ENCODE data around the gene NRGN. TPM values are rescaled to one million over a fixed set of nuclear protein-coding genes. Genes with fewer than 3 reads are reported as not detected.

Gene NRGN
- polyA plus RNA-seq, 1 donor (not counting 4 experiments of a cell fraction or from before 2014, with no cell fraction given) = 0.97 TPM

DNA sequence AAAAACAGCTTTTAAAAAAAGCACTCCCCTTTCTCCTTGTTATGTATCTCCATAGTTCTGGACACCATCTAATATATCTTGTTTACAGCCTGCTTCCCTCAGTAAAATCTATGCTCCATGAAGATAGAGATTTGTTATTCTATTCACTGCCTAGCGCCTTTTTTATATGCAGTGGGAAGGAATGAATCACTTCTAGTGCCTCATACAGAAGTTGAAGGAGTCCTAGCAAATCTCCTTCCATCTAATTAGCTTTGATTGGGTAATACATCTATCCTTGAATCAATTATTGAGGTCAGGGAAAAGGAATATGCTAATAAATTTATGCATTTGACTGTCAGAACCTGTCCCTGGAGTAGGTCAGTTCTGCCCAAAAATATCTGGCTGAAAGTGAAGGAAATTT is 40.2 kb upstream of the NRGN start:
- DNase-seq (ENCODE audit: low read depth, low spot score) (no peak), FAIRE-seq (no peak)
- no peaks in the 10 kb centered on the region for H3K27me3 ChIP-seq (ENCODE audit: control insufficient read depth, extremely low read depth, insufficient read depth, low read length)
- no peak overlapping the region for H3K9ac ChIP-seq (ENCODE audit: control insufficient read depth, extremely low read depth, insufficient read depth, low read length)
- H3K4me2 ChIP-seq (ENCODE audit: control insufficient read depth, extremely low read depth, insufficient read depth, low read depth, low read length) = no peak overlapping the region
- no peaks in the 10 kb centered on the region for H3K4me1 ChIP-seq (ENCODE audit: control insufficient read depth, extremely low read depth, insufficient read depth, low read length)
- dilution Hi-C loops (cut with MboI; ENCODE audit: extremely low pct_ligation_motif_present, low sequenced_read_pairs) = no loop called here
- no peaks in the 10 kb centered on the region for H3K36me3 ChIP-seq (ENCODE audit: control insufficient read depth in 2 of 2, extremely low read depth in 1 of 2, insufficient read depth in 2 of 2, low read length in 2 of 2)
- TF ChIP-seq, protein P1, sequence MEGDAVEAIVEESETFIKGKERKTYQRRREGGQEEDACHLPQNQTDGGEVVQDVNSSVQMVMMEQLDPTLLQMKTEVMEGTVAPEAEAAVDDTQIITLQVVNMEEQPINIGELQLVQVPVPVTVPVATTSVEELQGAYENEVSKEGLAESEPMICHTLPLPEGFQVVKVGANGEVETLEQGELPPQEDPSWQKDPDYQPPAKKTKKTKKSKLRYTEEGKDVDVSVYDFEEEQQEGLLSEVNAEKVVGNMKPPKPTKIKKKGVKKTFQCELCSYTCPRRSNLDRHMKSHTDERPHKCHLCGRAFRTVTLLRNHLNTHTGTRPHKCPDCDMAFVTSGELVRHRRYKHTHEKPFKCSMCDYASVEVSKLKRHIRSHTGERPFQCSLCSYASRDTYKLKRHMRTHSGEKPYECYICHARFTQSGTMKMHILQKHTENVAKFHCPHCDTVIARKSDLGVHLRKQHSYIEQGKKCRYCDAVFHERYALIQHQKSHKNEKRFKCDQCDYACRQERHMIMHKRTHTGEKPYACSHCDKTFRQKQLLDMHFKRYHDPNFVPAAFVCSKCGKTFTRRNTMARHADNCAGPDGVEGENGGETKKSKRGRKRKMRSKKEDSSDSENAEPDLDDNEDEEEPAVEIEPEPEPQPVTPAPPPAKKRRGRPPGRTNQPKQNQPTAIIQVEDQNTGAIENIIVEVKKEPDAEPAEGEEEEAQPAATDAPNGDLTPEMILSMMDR (optimal IDR thresholded peaks at IDR 0.05 in 1 of 3, IDR thresholded peaks at IDR 0.05 in 1 of 3, conservative IDR thresholded peaks at IDR 0.05 in 1 of 3; ENCODE audit: extremely low read depth in 1 of 3, insufficient read depth in 2 of 3, low read length in 3 of 3) = no peak
- TF ChIP-seq EZH2 (IDR thresholded peaks at IDR 0.05; ENCODE audit: low read length) = no peak
- no peak overlapping the region for H3K4me3 ChIP-seq (ENCODE audit: control insufficient read depth in 2 of 3, extremely low read depth in 1 of 3, insufficient read depth in 2 of 3, low read depth in 1 of 3, low read length in 3 of 3)
- H3K9me1 ChIP-seq (ENCODE audit: control insufficient read depth, extremely low read depth, insufficient read depth, low read length) = no peaks in the 10 kb centered on the region
- no peak overlapping the region for H2AFZ ChIP-seq (ENCODE audit: control insufficient read depth, low read length)
- H3K79me2 ChIP-seq (ENCODE audit: control insufficient read depth, insufficient read depth, low read length) = no peaks in the 10 kb centered on the region
- H4K20me1 ChIP-seq (ENCODE audit: control insufficient read depth, extremely low read depth, insufficient read depth, low read length) = no peaks in the 10 kb centered on the region
- H3K27ac ChIP-seq (ENCODE audit: control insufficient read depth, insufficient read depth, low read length) = no peak overlapping the region
- no peaks in the 10 kb centered on the region for H3K9me3 ChIP-seq (ENCODE audit: control insufficient read depth, low read depth, low read length)

DNA sequence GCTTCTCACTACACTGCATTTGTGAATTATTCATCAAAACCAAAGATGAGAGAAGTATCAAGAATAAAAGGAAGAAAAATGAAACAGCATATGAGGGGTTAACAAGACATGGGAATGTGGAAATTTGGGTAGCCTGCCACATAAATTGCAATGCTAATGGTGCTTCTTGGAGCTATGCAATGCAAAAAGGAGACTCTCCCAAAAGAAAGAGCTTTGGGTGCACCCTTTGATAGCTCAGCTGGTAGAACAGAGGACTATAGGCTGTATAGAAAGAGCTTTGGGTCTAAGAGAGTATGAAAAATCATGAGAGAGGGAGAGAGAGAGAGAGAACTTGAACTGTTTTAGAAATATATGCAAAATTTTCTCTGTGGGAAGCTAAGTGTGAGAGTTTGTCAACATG is 39.7 kb upstream of the NRGN start:
- Histone ChIP-seq H3K36me3 (ENCODE audit: control insufficient read depth in 2 of 2, extremely low read depth in 1 of 2, insufficient read depth in 2 of 2, low read length in 2 of 2) (no peaks in the 10 kb centered on the region), H4K20me1 (ENCODE audit: control insufficient read depth, extremely low read depth, insufficient read depth, low read length) (no peaks in the 10 kb centered on the region), H3K4me2 (ENCODE audit: control insufficient read depth, extremely low read depth, insufficient read depth, low read depth, low read length) (no peak overlapping the region), H3K4me1 (ENCODE audit: control insufficient read depth, extremely low read depth, insufficient read depth, low read length) (no peaks in the 10 kb centered on the region), H3K79me2 (ENCODE audit: control insufficient read depth, insufficient read depth, low read length) (no peaks in the 10 kb centered on the region), H3K9me1 (ENCODE audit: control insufficient read depth, extremely low read depth, insufficient read depth, low read length) (no peaks in the 10 kb centered on the region), H3K9ac (ENCODE audit: control insufficient read depth, extremely low read depth, insufficient read depth, low read length) (no peak overlapping the region), H3K27me3 (ENCODE audit: control insufficient read depth, extremely low read depth, insufficient read depth, low read length) (no peaks in the 10 kb centered on the region), H3K9me3 (ENCODE audit: control insufficient read depth, low read depth, low read length) (no peaks in the 10 kb centered on the region), H2AFZ (ENCODE audit: control insufficient read depth, low read length) (no peak overlapping the region), H3K4me3 (ENCODE audit: control insufficient read depth in 2 of 3, extremely low read depth in 1 of 3, insufficient read depth in 2 of 3, low read depth in 1 of 3, low read length in 3 of 3) (no peak overlapping the region), H3K27ac (ENCODE audit: control insufficient read depth, insufficient read depth, low read length) (no peak overlapping the region)
- DNase-seq (ENCODE audit: low read depth, low spot score) (no peak), FAIRE-seq (no peak)
- dilution Hi-C loops (cut with MboI; ENCODE audit: extremely low pct_ligation_motif_present, low sequenced_read_pairs) = no loop called here
- TF ChIP-seq, protein P1 (optimal IDR thresholded peaks at IDR 0.05 in 1 of 3, IDR thresholded peaks at IDR 0.05 in 1 of 3, conservative IDR thresholded peaks at IDR 0.05 in 1 of 3; ENCODE audit: extremely low read depth in 1 of 3, insufficient read depth in 2 of 3, low read length in 3 of 3) = no peak
- TF ChIP-seq EZH2 (IDR thresholded peaks at IDR 0.05; ENCODE audit: low read length) = no peak

Measured in keratinocyte (primary cell).